ENCODE results near the gene CRB1. TPM values are rescaled to one million over a fixed set of nuclear protein-coding genes. Genes with fewer than 3 reads are reported as not detected.
A peak's percentile ranks its signal among the peaks of the same experiment; 100 is the strongest.

Gene CRB1
- total and polyA plus RNA-seq, 9 donors, result 0.14 to 0.54 (median 0.31) TPM

- Histone ChIP-seq H3K9me3 (replicated peaks; ENCODE audit: control insufficient read depth, low read depth, low read length) (no peaks in the 10 kb centered on the region), H3K27me3 (ENCODE audit: control insufficient read depth, insufficient read depth, low read length) (no peaks in the 10 kb centered on the region), H3K36me3 (ENCODE audit: control insufficient read depth, insufficient read depth, low read length) (no peaks in the 10 kb centered on the region), H3K27ac (ENCODE audit: low read length) (no peak overlapping the region), H3K4me3 (ENCODE audit: low read length) (no peak overlapping the region), H3K4me1 (ENCODE audit: control insufficient read depth, insufficient read depth, low read length) (no peaks in the 10 kb centered on the region)
- WGBS (ENCODE audit: insufficient coverage), result no CpG with 5 or more reads among the region's 5 CpGs
- DNase-seq, result no peak
These were observed 45.7 kb downstream of the CRB1 start for GRCh38 chr1:197313713-197314112.

- H3K27me3 ChIP-seq (ENCODE audit: control insufficient read depth, insufficient read depth, low read length), result no peaks in the 10 kb centered on the region
- no peak overlapping the region for H3K4me3 ChIP-seq (ENCODE audit: low read length)
- H3K27ac ChIP-seq (ENCODE audit: low read length), result no peak overlapping the region
- H3K4me1 ChIP-seq (ENCODE audit: control insufficient read depth, insufficient read depth, low read length), result no peaks in the 10 kb centered on the region
- peak; percentile 50 for DNase-seq
- H3K36me3 ChIP-seq (ENCODE audit: control insufficient read depth, insufficient read depth, low read length), result no peaks in the 10 kb centered on the region
- H3K9me3 ChIP-seq (replicated peaks; ENCODE audit: control insufficient read depth, low read depth, low read length), result no peaks in the 10 kb centered on the region
These were observed 46.6 kb downstream of the CRB1 start for GRCh38 chr1:197314682-197315081.

GRCh38 chr1:197319631-197320030 is 51.6 kb downstream of the CRB1 start:
- Histone ChIP-seq H3K4me1 (ENCODE audit: control insufficient read depth, insufficient read depth, low read length) (no peaks in the 10 kb centered on the region), H3K9me3 (replicated peaks; ENCODE audit: control insufficient read depth, low read depth, low read length) (no peaks in the 10 kb centered on the region), H3K27me3 (ENCODE audit: control insufficient read depth, insufficient read depth, low read length) (no peaks in the 10 kb centered on the region), H3K36me3 (ENCODE audit: control insufficient read depth, insufficient read depth, low read length) (no peaks in the 10 kb centered on the region), H3K27ac (ENCODE audit: low read length) (no peak overlapping the region), H3K4me3 (ENCODE audit: low read length) (no peak overlapping the region)
- DNase-seq, result no peak
- WGBS (ENCODE audit: insufficient coverage), result no CpG with 5 or more reads among the region's 2 CpGs

- Histone ChIP-seq H3K27me3 (ENCODE audit: control insufficient read depth, insufficient read depth, low read length) (no peaks in the 10 kb centered on the region), H3K9me3 (replicated peaks; ENCODE audit: control insufficient read depth, low read depth, low read length) (no peaks in the 10 kb centered on the region), H3K4me1 (ENCODE audit: control insufficient read depth, insufficient read depth, low read length) (no peaks in the 10 kb centered on the region), H3K36me3 (ENCODE audit: control insufficient read depth, insufficient read depth, low read length) (no peaks in the 10 kb centered on the region), H3K27ac (ENCODE audit: low read length) (no peak overlapping the region), H3K4me3 (ENCODE audit: low read length) (no peak overlapping the region)
- WGBS (ENCODE audit: insufficient coverage), result no CpG with 5 or more reads among the region's 2 CpGs
- DNase-seq, result peak; percentile 48
These were observed 53.0 kb downstream of the CRB1 start for GRCh38 chr1:197320991-197321531.

- Histone ChIP-seq H3K4me3 (ENCODE audit: low read length) (no peak overlapping the region), H3K9me3 (replicated peaks; ENCODE audit: control insufficient read depth, low read depth, low read length) (no peaks in the 10 kb centered on the region), H3K27ac (ENCODE audit: low read length) (no peak overlapping the region), H3K27me3 (ENCODE audit: control insufficient read depth, insufficient read depth, low read length) (no peaks in the 10 kb centered on the region), H3K36me3 (ENCODE audit: control insufficient read depth, insufficient read depth, low read length) (no peaks in the 10 kb centered on the region), H3K4me1 (ENCODE audit: control insufficient read depth, insufficient read depth, low read length) (no peaks in the 10 kb centered on the region)
- no CpG with 5 or more reads among the region's 2 CpGs for WGBS (ENCODE audit: insufficient coverage)
- DNase-seq, result no peak
These were observed 53.8 kb downstream of the CRB1 start for GRCh38 chr1:197321811-197322210.

GRCh38 chr1:197327776-197328364 is 59.8 kb downstream of the CRB1 start:
- Histone ChIP-seq H3K4me1 (ENCODE audit: control insufficient read depth, insufficient read depth, low read length) (no peaks in the 10 kb centered on the region), H3K4me3 (ENCODE audit: low read length) (no peak overlapping the region), H3K27me3 (ENCODE audit: control insufficient read depth, insufficient read depth, low read length) (no peaks in the 10 kb centered on the region), H3K36me3 (ENCODE audit: control insufficient read depth, insufficient read depth, low read length) (no peaks in the 10 kb centered on the region), H3K9me3 (replicated peaks; ENCODE audit: control insufficient read depth, low read depth, low read length) (no peaks in the 10 kb centered on the region), H3K27ac (ENCODE audit: low read length) (no peak overlapping the region)
- peak; percentile 26 for DNase-seq
- 0% methylated on average over 1 of the region's 2 CpGs for WGBS (ENCODE audit: insufficient coverage)

GRCh38 chr1:197330213-197330612 is 62.2 kb downstream of the CRB1 start:
- Histone ChIP-seq H3K36me3 (ENCODE audit: control insufficient read depth, insufficient read depth, low read length) (no peaks in the 10 kb centered on the region), H3K27me3 (ENCODE audit: control insufficient read depth, insufficient read depth, low read length) (no peaks in the 10 kb centered on the region), H3K9me3 (replicated peaks; ENCODE audit: control insufficient read depth, low read depth, low read length) (no peaks in the 10 kb centered on the region), H3K4me1 (ENCODE audit: control insufficient read depth, insufficient read depth, low read length) (no peaks in the 10 kb centered on the region), H3K27ac (ENCODE audit: low read length) (no peak overlapping the region), H3K4me3 (ENCODE audit: low read length) (no peak overlapping the region)
- no peak for DNase-seq
- WGBS (ENCODE audit: insufficient coverage), result 84% methylated on average over 4 of the region's 4 CpGs

- Histone ChIP-seq H3K4me1 (ENCODE audit: control insufficient read depth, insufficient read depth, low read length) (no peaks in the 10 kb centered on the region), H3K27ac (ENCODE audit: low read length) (no peak overlapping the region), H3K36me3 (ENCODE audit: control insufficient read depth, insufficient read depth, low read length) (no peaks in the 10 kb centered on the region), H3K4me3 (ENCODE audit: low read length) (no peak overlapping the region), H3K27me3 (ENCODE audit: control insufficient read depth, insufficient read depth, low read length) (no peaks in the 10 kb centered on the region), H3K9me3 (replicated peaks; ENCODE audit: control insufficient read depth, low read depth, low read length) (no peaks in the 10 kb centered on the region)
- DNase-seq, result no peak
- no CpG with 5 or more reads among the region's 5 CpGs for WGBS (ENCODE audit: insufficient coverage)
These were observed 63.5 kb downstream of the CRB1 start for GRCh38 chr1:197331565-197331964.

- H3K36me3 ChIP-seq (ENCODE audit: control insufficient read depth, insufficient read depth, low read length), result no peaks in the 10 kb centered on the region
- no peaks in the 10 kb centered on the region for H3K9me3 ChIP-seq (replicated peaks; ENCODE audit: control insufficient read depth, low read depth, low read length)
- H3K27me3 ChIP-seq (ENCODE audit: control insufficient read depth, insufficient read depth, low read length), result no peaks in the 10 kb centered on the region
- no peak overlapping the region for H3K4me3 ChIP-seq (ENCODE audit: low read length)
- no peak overlapping the region for H3K27ac ChIP-seq (ENCODE audit: low read length)
- no peak for DNase-seq
- H3K4me1 ChIP-seq (ENCODE audit: control insufficient read depth, insufficient read depth, low read length), result no peaks in the 10 kb centered on the region
- 56% methylated on average over 1 of the region's 1 CpG for whole genome bisulfite sequencing (ENCODE audit: insufficient coverage)
These were observed 65.0 kb downstream of the CRB1 start for GRCh38 chr1:197333041-197333440.

GRCh38 chr1:197336571-197336970 is 68.5 kb downstream of the CRB1 start:
- H3K4me3 ChIP-seq (ENCODE audit: low read length), result no peak overlapping the region
- H3K27me3 ChIP-seq (ENCODE audit: control insufficient read depth, insufficient read depth, low read length), result no peaks in the 10 kb centered on the region
- no peaks in the 10 kb centered on the region for H3K4me1 ChIP-seq (ENCODE audit: control insufficient read depth, insufficient read depth, low read length)
- no peak for DNase-seq
- H3K27ac ChIP-seq (ENCODE audit: low read length), result no peak overlapping the region
- H3K36me3 ChIP-seq (ENCODE audit: control insufficient read depth, insufficient read depth, low read length), result no peaks in the 10 kb centered on the region
- H3K9me3 ChIP-seq (replicated peaks; ENCODE audit: control insufficient read depth, low read depth, low read length), result no peaks in the 10 kb centered on the region
- no CpG with 5 or more reads among the region's 2 CpGs for WGBS (ENCODE audit: insufficient coverage)
